ENCODE results near the gene PHACTR1.

DNA sequence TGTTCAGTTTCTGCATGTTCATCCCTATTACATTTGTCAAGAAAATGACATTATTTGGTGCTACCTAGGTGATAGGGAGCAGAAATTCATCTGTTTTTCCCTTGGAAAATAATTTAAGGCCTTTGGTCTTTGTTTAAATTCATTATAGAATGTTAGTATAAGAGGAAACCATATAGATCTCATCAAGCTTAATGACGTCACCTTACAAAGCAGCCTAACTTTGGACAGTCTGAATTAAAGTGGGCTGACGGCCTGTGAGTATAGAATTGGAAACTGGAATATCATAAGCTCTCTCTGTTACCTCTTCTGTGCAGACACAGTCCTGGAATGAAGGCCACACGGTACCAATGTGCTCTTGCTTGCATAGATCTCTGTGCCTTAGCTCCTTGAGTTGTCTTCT, 503.7 kb downstream of the PHACTR1 start:
- TF ChIP-seq, protein P1, sequence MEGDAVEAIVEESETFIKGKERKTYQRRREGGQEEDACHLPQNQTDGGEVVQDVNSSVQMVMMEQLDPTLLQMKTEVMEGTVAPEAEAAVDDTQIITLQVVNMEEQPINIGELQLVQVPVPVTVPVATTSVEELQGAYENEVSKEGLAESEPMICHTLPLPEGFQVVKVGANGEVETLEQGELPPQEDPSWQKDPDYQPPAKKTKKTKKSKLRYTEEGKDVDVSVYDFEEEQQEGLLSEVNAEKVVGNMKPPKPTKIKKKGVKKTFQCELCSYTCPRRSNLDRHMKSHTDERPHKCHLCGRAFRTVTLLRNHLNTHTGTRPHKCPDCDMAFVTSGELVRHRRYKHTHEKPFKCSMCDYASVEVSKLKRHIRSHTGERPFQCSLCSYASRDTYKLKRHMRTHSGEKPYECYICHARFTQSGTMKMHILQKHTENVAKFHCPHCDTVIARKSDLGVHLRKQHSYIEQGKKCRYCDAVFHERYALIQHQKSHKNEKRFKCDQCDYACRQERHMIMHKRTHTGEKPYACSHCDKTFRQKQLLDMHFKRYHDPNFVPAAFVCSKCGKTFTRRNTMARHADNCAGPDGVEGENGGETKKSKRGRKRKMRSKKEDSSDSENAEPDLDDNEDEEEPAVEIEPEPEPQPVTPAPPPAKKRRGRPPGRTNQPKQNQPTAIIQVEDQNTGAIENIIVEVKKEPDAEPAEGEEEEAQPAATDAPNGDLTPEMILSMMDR (IDR thresholded peaks at IDR 0.05; ENCODE audit: low read depth, low read length) = no peak
- TF ChIP-seq EZH2phosphoT487 (IDR thresholded peaks at IDR 0.05; ENCODE audit: low read depth) = no peak

Measured in OCI-LY3 (cell line).